GM18873 (cell line): Measurements from ENCODE around the gene CCL25.
"Not testable (repeated sequence)": the region's sequence is repeated elsewhere in the genome, so short reads cannot be mapped to it uniquely, and the experiment has no call there.

Experiments
- ATAC-seq: cut with Tn5 transposase; IDR thresholded peaks from one replicate; pipeline ENCODE4 v1.9.1; 2021; ENCODE audit warnings: mild to moderate bottlenecking, moderate library complexity, moderate number of reproducible peaks; ENCODE audit not compliant: unreplicated experiment, low FRiP score

CCL25 gene, protein sequence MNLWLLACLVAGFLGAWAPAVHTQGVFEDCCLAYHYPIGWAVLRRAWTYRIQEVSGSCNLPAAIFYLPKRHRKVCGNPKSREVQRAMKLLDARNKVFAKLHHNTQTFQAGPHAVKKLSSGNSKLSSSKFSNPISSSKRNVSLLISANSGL

DNA sequence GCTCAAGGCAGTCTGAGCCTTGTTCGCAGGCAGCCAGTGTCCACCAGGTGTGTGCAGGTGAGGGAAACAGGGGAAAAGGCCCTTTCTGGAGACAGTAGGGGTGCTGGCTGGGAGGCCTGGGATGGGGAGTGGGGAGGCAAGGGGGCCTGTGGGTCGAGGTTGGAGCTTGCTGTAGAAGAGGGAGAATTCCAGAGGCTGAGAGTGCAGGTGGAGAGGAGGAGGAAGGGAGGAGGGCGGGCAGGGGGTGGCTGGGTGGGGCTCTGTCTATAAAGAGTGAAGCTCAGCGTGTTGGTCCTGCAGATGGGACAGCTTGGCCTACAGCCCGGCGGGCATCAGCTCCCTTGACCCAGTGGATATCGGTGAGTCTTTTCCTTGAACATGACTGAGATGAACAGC lies at the start of gene CCL25:
Gene CCL25, plus strand, starts transcription at position 297 of the 396 bp plus-strand sequence. CDS start 290 bp downstream, outside the sequence.
- ATAC-seq: no peak

GRCh38 chr19:8004001-8004400 lies 48.6 kb upstream of the CCL25 start:
- ATAC-seq: no peak

DNA sequence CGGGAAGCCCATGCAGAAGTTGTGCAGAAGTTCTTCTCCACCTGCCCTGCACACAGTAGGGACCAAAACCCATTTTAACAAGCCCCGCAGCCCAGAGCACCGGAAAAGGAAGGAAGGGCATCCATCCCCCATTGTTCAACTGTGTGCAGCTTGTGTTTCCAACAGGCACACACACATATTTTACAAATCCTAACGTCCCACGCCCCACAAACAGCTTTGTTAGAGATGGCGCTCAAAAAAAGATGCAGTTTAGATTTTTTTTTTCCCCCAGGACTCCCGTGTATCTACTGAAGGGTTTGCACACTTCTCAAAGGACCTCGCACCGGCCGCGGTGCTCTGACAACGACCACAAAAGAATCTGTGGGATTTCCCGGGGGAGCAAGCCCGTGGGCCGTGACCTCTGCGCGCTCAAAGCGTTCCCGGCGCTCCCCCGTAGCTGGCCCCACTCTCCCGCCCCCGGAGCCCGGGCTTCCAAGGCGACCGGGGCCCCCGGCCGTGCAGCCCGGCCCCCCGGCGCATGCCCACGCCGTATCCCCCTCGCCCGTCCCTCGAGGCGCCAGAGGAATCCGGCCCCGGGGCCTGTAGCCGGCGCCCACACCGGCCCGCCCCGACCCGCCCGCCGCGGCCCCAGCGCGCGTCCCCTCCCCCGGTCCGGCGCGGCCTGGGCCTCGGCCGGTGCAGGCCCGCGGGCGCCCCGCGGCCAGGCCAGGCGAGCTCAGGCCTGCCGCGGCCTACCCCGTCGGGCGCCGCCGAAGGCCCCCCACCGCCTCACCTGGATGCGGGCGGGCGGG lies 47.6 kb upstream of the CCL25 start:
- ATAC-seq: no peak

GRCh38 chr19:8005534-8006256 lies 46.9 kb upstream of the CCL25 start, which contains the start of gene ELAVL1:
ELAVL1 (minus strand) TSS chr19:8005641; CDS start chr19:7991815, 13,826 bp downstream.
- peak; percentile 37 for ATAC-seq

GRCh38 chr19:8017808-8018207 lies 34.8 kb upstream of the CCL25 start:
- ATAC-seq: no peak

GRCh38 chr19:8020681-8021080 lies 31.9 kb upstream of the CCL25 start:
- no peak for ATAC-seq

- no peak for ATAC-seq
These were observed 31.2 kb upstream of the CCL25 start for GRCh38 chr19:8021374-8021773.

GRCh38 chr19:8022275-8022674 lies 30.3 kb upstream of the CCL25 start:
- no peak for ATAC-seq

- no peak for ATAC-seq
These were observed 29.2 kb upstream of the CCL25 start for GRCh38 chr19:8023371-8023770.

GRCh38 chr19:8024256-8024655 lies 28.3 kb upstream of the CCL25 start:
- ATAC-seq: not testable (repeated sequence)

DNA sequence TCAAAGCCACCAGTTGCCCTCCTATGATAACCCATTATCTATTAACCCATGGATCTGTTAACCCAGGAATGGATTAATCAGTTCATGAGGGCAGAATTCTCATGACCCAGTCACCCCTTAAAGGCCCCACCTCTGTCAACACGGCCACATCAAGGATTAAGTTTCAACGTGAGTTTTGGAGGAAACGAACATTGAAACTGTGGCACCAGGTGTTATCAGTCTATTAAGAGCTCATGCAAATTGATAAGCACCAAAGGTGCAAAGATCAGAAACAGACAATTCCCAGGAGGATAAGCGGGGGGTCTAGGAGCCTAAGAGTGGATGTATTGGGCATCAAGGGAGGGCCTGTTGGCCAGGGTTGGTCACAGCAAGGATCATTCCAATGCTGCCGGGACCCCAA lies 27.2 kb upstream of the CCL25 start:
- ATAC-seq: no peak

- no peak for ATAC-seq
These were observed 23.5 kb upstream of the CCL25 start for GRCh38 chr19:8028951-8029491.

DNA sequence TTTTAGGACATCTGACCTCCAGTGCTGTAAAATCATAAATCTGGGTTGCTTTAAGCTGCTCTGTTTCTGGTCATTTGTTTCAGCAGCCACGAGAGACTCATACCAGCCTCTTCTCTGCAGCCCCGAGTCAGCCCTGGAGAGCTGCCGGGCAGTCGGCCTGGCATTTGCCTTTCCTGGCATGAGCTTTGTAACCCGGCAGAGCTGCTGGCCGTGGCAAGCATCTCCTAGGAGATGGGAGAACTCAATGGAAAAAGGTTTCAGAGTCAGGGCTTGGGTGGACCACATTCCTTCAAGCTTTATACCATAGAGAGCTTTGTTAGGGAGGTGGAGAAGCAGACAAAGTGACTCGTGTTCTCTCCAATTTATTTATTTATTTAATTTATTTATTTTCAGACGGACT lies 21.6 kb upstream of the CCL25 start:
- ATAC-seq: no peak

DNA sequence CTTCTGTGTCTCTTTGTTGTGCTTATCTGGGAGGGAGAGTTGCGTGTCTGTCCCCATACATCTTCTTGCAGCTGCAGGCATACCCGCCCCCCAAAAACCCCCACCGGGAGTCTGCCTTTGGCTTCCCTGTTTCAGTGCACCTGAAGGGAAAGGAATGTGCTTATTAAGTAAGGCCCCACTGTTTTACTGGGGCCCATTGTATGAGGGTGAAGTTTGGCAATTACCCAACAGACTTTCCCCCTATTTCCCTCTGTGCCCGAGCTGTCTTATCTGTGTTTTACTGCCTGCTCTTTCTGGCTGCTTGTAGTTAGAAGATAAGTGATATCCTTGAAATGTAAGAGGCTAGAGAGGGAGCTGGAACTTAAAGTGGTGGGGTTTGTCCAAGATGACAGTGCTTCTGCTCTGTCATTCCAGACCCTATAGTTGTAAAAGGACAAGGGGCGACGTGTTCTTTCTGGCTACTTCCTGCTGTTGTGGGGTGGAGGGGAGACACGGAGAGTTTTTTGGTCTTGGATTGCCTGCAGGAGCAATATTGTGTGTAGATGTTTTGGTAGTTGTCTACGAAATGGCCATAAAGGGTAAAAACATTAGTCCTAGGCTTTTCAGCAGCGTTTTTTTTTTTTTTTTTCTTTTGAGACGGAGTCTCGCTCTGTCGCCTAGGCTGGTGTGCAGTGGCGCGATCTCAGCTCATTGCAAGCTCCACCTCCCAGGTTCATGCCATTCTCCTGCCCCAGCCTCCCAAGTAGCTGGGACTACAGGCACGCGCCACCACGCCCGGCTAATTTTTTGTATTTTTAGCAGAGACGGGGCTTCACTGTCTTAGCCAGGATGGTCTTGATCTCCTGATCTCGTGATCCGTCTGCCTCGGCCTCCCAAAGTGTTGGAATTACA lies 19.0 kb upstream of the CCL25 start:
- ATAC-seq: not testable (repeated sequence)

DNA sequence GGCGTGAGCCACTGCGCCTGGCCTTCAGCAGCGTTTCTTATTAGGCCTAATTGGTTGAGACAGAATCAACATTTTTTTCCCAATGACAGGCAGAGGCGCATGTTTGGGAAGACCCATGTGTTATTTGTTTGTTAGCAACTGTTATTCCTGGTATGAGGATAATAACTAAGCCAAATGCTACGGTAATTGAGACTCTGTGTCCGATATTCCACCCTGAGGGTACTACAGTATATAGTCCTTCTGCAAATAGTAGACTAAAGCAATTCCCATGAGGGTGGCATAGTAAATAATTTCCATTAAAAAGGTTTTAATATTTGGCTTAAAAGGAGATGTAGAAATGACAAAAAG lies 18.4 kb upstream of the CCL25 start:
- ATAC-seq: no peak

- ATAC-seq: no peak
These were observed 16.0 kb upstream of the CCL25 start for GRCh38 chr19:8036434-8037099.

DNA sequence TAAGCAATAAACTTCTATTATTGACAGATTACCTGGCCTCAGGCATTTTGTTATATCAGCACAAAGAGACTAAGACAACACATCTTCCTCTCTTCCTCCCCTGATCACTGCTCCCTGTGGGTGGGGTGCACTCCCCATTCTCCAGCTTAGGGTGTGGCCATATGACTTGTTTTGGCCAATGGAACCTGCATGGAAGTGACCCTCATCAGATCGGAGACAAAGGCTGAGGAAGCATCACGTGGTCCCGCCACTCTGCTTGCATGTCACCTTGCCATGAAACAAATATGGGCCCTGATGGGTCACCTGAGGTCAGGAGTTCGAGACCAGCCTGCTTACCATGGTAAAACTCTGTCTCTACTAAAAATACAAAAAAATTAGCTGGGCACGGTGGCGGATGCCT lies 13.7 kb upstream of the CCL25 start:
- no peak for ATAC-seq

GRCh38 chr19:8039231-8039630 lies 13.3 kb upstream of the CCL25 start:
- no peak for ATAC-seq

GRCh38 chr19:8041531-8041931 lies 11.0 kb upstream of the CCL25 start:
- ATAC-seq: no peak

DNA sequence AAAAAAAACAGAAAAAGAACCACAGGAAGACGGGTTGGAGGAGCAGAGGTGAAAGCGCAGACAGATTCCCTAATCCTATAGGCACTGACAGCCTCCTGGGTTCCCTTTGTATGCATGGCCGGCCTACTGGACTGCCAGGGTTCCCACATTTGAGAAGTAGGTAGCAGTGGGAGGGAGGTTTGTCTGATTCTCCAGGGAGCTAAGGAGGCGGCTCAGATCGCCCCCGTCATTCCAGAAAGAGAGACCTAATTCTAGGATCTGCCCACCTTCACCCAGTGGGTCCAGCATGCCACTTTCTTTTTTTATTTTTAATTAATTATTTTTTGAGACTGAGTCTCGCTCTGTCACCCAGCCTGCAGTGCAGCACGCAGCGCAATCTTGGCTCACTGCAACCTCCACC lies 9.7 kb upstream of the CCL25 start:
- ATAC-seq: no peak
